Fibroblast of lung (primary cell): ENCODE data around the gene NEK4.

Source experiments
- EZH2 ChIP-seq: IDR thresholded peaks from 2 replicates; pipeline ENCODE4 v1.5.1; 2012; ENCODE audit warnings: low read length, control low read depth, mild to moderate bottlenecking; ENCODE audit errors: missing control alignments
- TF ChIP-seq, protein P1 (sequence below), 2 donors: IDR thresholded peaks in 1 of 2; conservative IDR thresholded peaks in 1 of 2; 1 replicate in 1 of 2; 2 replicates in 1 of 2; pipeline ENCODE4 v1.5.1; 2011 to 2012; ENCODE audit warnings: low read length in 2 of 2, control low read depth in 1 of 2, inconsistent platforms in 1 of 2, low read depth in 1 of 2, mild to moderate bottlenecking in 1 of 2

DNA sequence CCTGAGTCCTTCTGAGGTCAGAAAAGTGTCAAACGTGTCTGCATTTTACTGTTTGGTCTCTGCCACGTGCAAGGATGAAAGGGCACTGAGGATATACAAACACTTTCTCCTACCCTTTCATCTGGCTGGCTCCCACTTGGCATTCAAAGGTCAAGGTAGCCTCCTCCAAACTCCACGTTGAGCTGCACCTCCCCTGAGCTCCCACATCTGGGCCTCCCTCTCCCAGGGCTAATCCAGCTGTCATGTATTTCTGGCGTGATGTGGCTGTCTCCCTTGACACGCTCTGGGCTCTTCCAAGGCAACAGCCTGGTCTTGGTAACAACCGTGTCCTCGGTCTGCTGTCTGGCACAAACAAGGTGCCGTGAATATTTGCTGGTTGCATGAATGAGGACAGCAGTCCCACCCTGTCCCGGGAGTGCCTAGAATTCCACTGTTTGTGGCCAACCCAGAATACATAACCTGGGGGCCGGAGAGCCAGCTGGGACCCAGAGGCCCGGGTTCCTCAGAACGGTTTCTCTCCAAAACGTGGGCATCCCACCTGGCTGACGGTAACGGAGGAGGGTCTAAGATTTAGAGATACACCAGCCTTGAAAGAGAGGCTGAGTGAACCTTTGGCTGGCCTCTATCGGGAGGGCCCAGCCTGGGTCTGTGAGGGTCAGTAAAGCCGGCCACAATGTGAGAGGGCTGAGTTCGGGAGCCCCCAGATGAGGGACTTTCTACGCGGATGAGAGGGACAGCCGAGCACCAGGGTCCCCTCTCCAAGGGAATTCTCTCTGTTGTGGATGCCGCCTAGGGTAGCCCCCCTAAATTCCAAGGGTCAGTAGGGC is 65.9 kb downstream of the NEK4 start:
- TF ChIP-seq, protein P1, sequence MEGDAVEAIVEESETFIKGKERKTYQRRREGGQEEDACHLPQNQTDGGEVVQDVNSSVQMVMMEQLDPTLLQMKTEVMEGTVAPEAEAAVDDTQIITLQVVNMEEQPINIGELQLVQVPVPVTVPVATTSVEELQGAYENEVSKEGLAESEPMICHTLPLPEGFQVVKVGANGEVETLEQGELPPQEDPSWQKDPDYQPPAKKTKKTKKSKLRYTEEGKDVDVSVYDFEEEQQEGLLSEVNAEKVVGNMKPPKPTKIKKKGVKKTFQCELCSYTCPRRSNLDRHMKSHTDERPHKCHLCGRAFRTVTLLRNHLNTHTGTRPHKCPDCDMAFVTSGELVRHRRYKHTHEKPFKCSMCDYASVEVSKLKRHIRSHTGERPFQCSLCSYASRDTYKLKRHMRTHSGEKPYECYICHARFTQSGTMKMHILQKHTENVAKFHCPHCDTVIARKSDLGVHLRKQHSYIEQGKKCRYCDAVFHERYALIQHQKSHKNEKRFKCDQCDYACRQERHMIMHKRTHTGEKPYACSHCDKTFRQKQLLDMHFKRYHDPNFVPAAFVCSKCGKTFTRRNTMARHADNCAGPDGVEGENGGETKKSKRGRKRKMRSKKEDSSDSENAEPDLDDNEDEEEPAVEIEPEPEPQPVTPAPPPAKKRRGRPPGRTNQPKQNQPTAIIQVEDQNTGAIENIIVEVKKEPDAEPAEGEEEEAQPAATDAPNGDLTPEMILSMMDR (conservative IDR thresholded peaks at IDR 0.05 in 1 of 2, IDR thresholded peaks at IDR 0.05 in 1 of 2; ENCODE audit: low read depth in 1 of 2, low read length in 2 of 2), result no peak
- TF ChIP-seq EZH2, result no peak
